Osteocyte (in vitro differentiated cells): Measurements from ENCODE around the gene PGF. TPM values are rescaled to one million over a fixed set of nuclear protein-coding genes. Genes with fewer than 3 reads are reported as not detected.

Experiments used
- DNase-seq: peaks from one replicate; pipeline ENCODE4 v3.0.0; 2021; ENCODE audit warnings: mixed read lengths; ENCODE audit not compliant: unreplicated experiment; ENCODE audit errors: extremely low spot score
- H3K27ac Mint-ChIP-seq: one replicate; pipeline ENCODE4 v1.8.0; 2021; ENCODE audit warnings: mild to moderate bottlenecking, mixed read lengths; ENCODE audit not compliant: unreplicated experiment
- H3K27me3 Mint-ChIP-seq: one replicate; pipeline ENCODE4 v1.8.0; 2021; ENCODE audit warnings: mixed read lengths; ENCODE audit not compliant: unreplicated experiment
- H3K36me3 Mint-ChIP-seq: one replicate; pipeline ENCODE4 v1.8.0; 2021; ENCODE audit warnings: mixed read lengths; ENCODE audit not compliant: unreplicated experiment
- H3K4me1 Mint-ChIP-seq: one replicate; pipeline ENCODE4 v1.8.0; 2021; ENCODE audit warnings: mixed read lengths; ENCODE audit not compliant: unreplicated experiment
- H3K4me3 Mint-ChIP-seq: one replicate; pipeline ENCODE4 v1.8.0; 2021; ENCODE audit warnings: mild to moderate bottlenecking, moderate library complexity, mixed read lengths; ENCODE audit not compliant: unreplicated experiment
- H3K9me3 Mint-ChIP-seq: one replicate; pipeline ENCODE4 v1.8.0; 2021; ENCODE audit warnings: mixed read lengths; ENCODE audit not compliant: unreplicated experiment
- CTCF ChIP-seq: fragments of 200-600 bp; sonication (generic); IDR thresholded peaks from 2 replicates; pipeline ENCODE4 v1.5.0; 2021; ENCODE audit warnings: antibody characterized with exemption, mild to moderate bottlenecking, moderate library complexity
- total RNA-seq: library from RNA; stranded (reverse); gene quantifications from 2 replicates; pipeline ENCODE4 v1.2.1, GENCODE V29; 2021

Gene PGF
- total RNA-seq, 1 donor from 2014 or later, result 3.9 TPM

GRCh38 chr14:74940956-74941565, 14.3 kb downstream of the PGF start:
- no peaks in the 10 kb centered on the region for H3K9me3 Mint-ChIP-seq
- H3K27ac Mint-ChIP-seq, result no peak overlapping the region
- no peak for DNase-seq
- peaks cover 25% of the 10 kb centered on the region for H3K4me1 Mint-ChIP-seq
- no peak for TF ChIP-seq CTCF
- no peaks in the 10 kb centered on the region for H3K36me3 Mint-ChIP-seq
- H3K27me3 Mint-ChIP-seq, result no peaks in the 10 kb centered on the region
- H3K4me3 Mint-ChIP-seq, result no peak overlapping the region

GRCh38 chr14:74938531-74939495, 16.6 kb downstream of the PGF start:
- no peak for TF ChIP-seq CTCF
- DNase-seq, result no peak
- Mint-ChIP-seq H3K4me3 (no peak overlapping the region), H3K4me1 (peaks cover 25% of the 10 kb centered on the region), H3K9me3 (no peaks in the 10 kb centered on the region), H3K36me3 (no peaks in the 10 kb centered on the region), H3K27ac (no peak overlapping the region), H3K27me3 (peaks cover 2% of the 10 kb centered on the region)

GRCh38 chr14:74937171-74937570, 18.2 kb downstream of the PGF start:
- no peak overlapping the region for H3K27ac Mint-ChIP-seq
- no peaks in the 10 kb centered on the region for H3K9me3 Mint-ChIP-seq
- TF ChIP-seq CTCF, result no peak
- DNase-seq, result no peak
- H3K27me3 Mint-ChIP-seq, result peaks cover 10% of the 10 kb centered on the region
- peaks cover 32% of the 10 kb centered on the region for H3K4me1 Mint-ChIP-seq
- no peaks in the 10 kb centered on the region for H3K36me3 Mint-ChIP-seq
- H3K4me3 Mint-ChIP-seq, result no peak overlapping the region

- no peak overlapping the region for H3K4me3 Mint-ChIP-seq
- H3K27me3 Mint-ChIP-seq, result peaks cover 10% of the 10 kb centered on the region
- no peak overlapping the region for H3K27ac Mint-ChIP-seq
- no peak for TF ChIP-seq CTCF
- H3K36me3 Mint-ChIP-seq, result no peaks in the 10 kb centered on the region
- no peak for DNase-seq
- H3K9me3 Mint-ChIP-seq, result no peaks in the 10 kb centered on the region
- H3K4me1 Mint-ChIP-seq, result peaks cover 30% of the 10 kb centered on the region
These were observed 18.7 kb downstream of the PGF start for GRCh38 chr14:74936731-74937130.

GRCh38 chr14:74936151-74936550, 19.2 kb downstream of the PGF start:
- Mint-ChIP-seq H3K27me3 (peaks cover 10% of the 10 kb centered on the region), H3K27ac (no peak overlapping the region), H3K4me3 (no peak overlapping the region), H3K9me3 (no peaks in the 10 kb centered on the region), H3K4me1 (peaks cover 25% of the 10 kb centered on the region), H3K36me3 (no peaks in the 10 kb centered on the region)
- no peak for TF ChIP-seq CTCF
- no peak for DNase-seq
